HL-60 (cell line): ENCODE data around the gene WDR11.

Experiments used
- DNase-seq, 2 experiments: peaks; one replicate each; pipeline ENCODE4 v3.0.0-alpha.2; 2010 to 2020; ENCODE audit warnings: low read depth in 1 of 2, low spot score in 1 of 2
- H3K27ac ChIP-seq: fragments of 250-450 bp; sonication (Bioruptor Pico); replicated peaks from 2 replicates; pipeline ENCODE4 v1.5.1; 2020; ENCODE audit warnings: mild to moderate bottlenecking, moderate library complexity
- H3K27me3 ChIP-seq: fragments of 250-450 bp; sonication (Bioruptor Pico); 2 replicates; pipeline ENCODE4 v1.5.1; 2021; ENCODE audit warnings: mild to moderate bottlenecking, moderate library complexity; ENCODE audit not compliant: insufficient read depth, poor library complexity, severe bottlenecking
- H3K4me3 ChIP-seq: replicated peaks from 2 replicates; pipeline ENCODE4 v1.5.1; 2011; ENCODE audit warnings: mild to moderate bottlenecking, control low read depth, low read length; ENCODE audit not compliant: insufficient read depth
- GABPA ChIP-seq: IDR thresholded peaks from 2 replicates; pipeline ENCODE4 v1.6.1; 2012; ENCODE audit warnings: low read depth
- POLR2AphosphoS5 ChIP-seq: IDR thresholded peaks from 2 replicates; pipeline ENCODE4 v1.6.1; 2012; ENCODE audit warnings: low read depth
- SPI1 ChIP-seq: IDR thresholded peaks from 2 replicates; pipeline ENCODE4 v1.6.1; 2012; ENCODE audit warnings: low read depth, mild to moderate bottlenecking, borderline replicate concordance
- TF ChIP-seq, protein P1 (sequence below): IDR thresholded peaks from 2 replicates; pipeline ENCODE4 v1.6.1; 2012; ENCODE audit warnings: low read depth; ENCODE audit not compliant: insufficient replicate concordance
- TF ChIP-seq, protein P2 (sequence below): IDR thresholded peaks from one replicate; pipeline ENCODE4 v1.5.1; 2011; ENCODE audit warnings: low read length, control low read depth, inconsistent platforms; ENCODE audit not compliant: insufficient read depth

Gene WDR11

DNA sequence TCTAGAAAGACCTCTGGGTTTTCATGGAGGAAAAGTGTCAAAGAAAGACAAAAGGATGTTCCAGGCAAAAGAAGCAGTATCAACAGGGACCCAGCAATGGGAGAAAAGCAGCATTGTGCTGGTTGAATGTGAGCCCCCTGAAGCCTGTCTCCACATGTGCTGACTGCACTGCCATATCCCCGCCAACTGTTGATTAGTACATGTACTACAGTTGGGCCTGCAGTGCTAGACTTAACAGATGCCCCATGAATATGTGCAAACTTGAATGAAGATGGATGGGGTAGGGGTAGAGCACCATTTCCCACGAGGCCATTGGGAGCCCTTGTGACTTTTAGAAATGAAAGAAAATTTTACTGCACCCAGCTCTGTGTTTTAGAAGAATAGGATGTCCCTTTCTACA is 15.6 kb upstream of the WDR11 start:
- H3K27me3 ChIP-seq = no peaks in the 10 kb centered on the region
- H3K27ac ChIP-seq = no peak overlapping the region
- TF ChIP-seq, protein P1, sequence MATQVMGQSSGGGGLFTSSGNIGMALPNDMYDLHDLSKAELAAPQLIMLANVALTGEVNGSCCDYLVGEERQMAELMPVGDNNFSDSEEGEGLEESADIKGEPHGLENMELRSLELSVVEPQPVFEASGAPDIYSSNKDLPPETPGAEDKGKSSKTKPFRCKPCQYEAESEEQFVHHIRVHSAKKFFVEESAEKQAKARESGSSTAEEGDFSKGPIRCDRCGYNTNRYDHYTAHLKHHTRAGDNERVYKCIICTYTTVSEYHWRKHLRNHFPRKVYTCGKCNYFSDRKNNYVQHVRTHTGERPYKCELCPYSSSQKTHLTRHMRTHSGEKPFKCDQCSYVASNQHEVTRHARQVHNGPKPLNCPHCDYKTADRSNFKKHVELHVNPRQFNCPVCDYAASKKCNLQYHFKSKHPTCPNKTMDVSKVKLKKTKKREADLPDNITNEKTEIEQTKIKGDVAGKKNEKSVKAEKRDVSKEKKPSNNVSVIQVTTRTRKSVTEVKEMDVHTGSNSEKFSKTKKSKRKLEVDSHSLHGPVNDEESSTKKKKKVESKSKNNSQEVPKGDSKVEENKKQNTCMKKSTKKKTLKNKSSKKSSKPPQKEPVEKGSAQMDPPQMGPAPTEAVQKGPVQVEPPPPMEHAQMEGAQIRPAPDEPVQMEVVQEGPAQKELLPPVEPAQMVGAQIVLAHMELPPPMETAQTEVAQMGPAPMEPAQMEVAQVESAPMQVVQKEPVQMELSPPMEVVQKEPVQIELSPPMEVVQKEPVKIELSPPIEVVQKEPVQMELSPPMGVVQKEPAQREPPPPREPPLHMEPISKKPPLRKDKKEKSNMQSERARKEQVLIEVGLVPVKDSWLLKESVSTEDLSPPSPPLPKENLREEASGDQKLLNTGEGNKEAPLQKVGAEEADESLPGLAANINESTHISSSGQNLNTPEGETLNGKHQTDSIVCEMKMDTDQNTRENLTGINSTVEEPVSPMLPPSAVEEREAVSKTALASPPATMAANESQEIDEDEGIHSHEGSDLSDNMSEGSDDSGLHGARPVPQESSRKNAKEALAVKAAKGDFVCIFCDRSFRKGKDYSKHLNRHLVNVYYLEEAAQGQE = no peak
- TF ChIP-seq SPI1 = no peak
- TF ChIP-seq, protein P2, sequence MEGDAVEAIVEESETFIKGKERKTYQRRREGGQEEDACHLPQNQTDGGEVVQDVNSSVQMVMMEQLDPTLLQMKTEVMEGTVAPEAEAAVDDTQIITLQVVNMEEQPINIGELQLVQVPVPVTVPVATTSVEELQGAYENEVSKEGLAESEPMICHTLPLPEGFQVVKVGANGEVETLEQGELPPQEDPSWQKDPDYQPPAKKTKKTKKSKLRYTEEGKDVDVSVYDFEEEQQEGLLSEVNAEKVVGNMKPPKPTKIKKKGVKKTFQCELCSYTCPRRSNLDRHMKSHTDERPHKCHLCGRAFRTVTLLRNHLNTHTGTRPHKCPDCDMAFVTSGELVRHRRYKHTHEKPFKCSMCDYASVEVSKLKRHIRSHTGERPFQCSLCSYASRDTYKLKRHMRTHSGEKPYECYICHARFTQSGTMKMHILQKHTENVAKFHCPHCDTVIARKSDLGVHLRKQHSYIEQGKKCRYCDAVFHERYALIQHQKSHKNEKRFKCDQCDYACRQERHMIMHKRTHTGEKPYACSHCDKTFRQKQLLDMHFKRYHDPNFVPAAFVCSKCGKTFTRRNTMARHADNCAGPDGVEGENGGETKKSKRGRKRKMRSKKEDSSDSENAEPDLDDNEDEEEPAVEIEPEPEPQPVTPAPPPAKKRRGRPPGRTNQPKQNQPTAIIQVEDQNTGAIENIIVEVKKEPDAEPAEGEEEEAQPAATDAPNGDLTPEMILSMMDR = no peak
- no peak for TF ChIP-seq POLR2AphosphoS5
- TF ChIP-seq GABPA = no peak
- no peak overlapping the region for H3K4me3 ChIP-seq
- no peak for DNase-seq

DNA sequence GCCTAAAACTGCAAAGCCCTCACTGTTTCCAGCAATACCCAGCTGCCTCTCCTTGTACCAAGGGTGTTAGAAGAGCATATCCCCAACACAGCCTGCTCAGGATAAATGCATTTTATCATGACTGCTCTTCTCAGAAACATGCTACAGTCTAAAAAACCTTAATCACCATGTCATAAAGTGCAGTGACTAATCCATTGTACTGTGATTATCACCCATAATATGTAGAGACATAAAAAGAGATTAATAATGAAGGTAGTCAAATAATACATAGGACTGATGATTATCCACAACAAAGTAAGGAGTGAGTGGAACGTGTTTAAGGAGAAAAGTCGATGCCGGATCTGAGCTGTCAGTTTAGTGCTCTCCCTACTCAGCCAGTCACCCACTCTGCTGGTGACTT is 12.2 kb upstream of the WDR11 start:
- no peaks in the 10 kb centered on the region for H3K27me3 ChIP-seq
- no peak overlapping the region for H3K27ac ChIP-seq
- TF ChIP-seq GABPA = no peak
- TF ChIP-seq POLR2AphosphoS5 = no peak
- TF ChIP-seq, protein P2 = no peak
- TF ChIP-seq SPI1 = no peak
- TF ChIP-seq, protein P1 = no peak
- DNase-seq = no peak
- no peak overlapping the region for H3K4me3 ChIP-seq

DNA sequence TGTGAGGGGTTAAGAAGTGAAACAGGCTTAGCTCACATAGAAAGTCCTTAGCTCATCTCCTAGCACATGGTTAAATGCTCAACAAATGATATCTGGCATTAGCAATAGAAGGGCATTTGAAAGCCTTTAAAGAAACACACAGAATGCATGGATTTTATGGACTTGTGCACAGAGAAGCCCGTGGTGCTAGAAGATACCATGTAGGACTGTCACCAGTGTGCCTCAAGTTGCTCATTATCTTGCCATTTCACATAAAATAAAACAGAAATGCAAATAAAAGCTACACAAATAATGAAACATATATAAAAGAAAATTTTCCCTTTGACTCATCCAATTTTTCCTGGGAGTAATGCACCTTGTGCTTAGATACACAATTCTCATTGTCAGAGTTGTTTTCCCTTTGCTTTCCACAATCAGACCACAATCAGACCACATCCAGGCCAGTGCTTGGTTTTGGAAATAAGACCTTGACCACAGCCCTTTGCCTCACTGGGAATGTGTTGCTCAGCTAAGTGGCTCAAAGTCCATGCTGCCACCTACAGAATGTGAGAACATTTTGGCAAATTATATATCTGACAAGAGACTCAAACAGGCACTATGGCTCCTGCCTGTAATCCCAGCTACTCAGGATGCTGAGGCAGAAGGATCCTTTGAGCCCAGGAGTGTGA is 9.5 kb upstream of the WDR11 start:
- Histone ChIP-seq H3K4me3 (no peak overlapping the region), H3K27ac (no peak overlapping the region), H3K27me3 (no peaks in the 10 kb centered on the region)
- DNase-seq = no peak
- TF ChIP-seq SPI1 (no peak), POLR2AphosphoS5 (no peak)

DNA sequence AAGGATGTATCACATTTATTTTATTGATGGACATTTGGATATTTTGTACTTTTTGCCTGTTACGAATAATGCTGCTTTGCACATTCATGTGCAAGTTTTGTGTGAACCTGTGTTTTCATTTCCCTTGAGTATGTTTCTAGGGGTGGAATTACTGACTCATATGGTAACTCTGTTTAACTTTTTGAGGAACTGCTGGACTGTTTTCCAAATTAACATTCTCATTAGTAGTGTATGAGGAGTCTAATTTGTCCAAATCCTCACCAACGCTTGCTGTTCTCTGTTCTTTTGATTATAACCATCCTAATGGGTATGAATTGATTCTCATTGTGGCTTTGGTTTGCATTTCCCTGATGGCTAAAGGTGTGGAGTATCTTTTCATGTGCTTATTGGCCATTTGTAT is 3.2 kb downstream of the WDR11 start:
- TF ChIP-seq, protein P2 = no peak
- TF ChIP-seq, protein P1 = no peak
- TF ChIP-seq POLR2AphosphoS5 (no peak), GABPA (no peak), SPI1 (no peak)
- H3K27ac ChIP-seq = no peak overlapping the region
- DNase-seq = no peak
- H3K27me3 ChIP-seq = no peaks in the 10 kb centered on the region
- no peak overlapping the region for H3K4me3 ChIP-seq
